Endothelial cell (in vitro differentiated cells): ENCODE measurements around the gene TMEM170B. TPM values are rescaled to one million over a fixed set of nuclear protein-coding genes. Genes with fewer than 3 reads are reported as not detected.

ENCODE experiments used
- DNase-seq: peaks from one replicate; pipeline ENCODE4 v3.0.0; 2021; ENCODE audit warnings: low spot score
- H3K27ac Mint-ChIP-seq: one replicate; pipeline ENCODE4 v1.8.0; 2021; ENCODE audit warnings: mixed read lengths, inconsistent platforms; ENCODE audit not compliant: unreplicated experiment
- H3K27me3 Mint-ChIP-seq: one replicate; pipeline ENCODE4 v1.8.0; 2021; ENCODE audit warnings: mild to moderate bottlenecking, moderate library complexity, mixed read lengths, inconsistent platforms; ENCODE audit not compliant: unreplicated experiment
- H3K36me3 Mint-ChIP-seq: one replicate; pipeline ENCODE4 v1.8.0; 2021; ENCODE audit warnings: mild to moderate bottlenecking, low read depth, mixed read lengths, inconsistent platforms; ENCODE audit not compliant: unreplicated experiment
- H3K4me1 Mint-ChIP-seq: one replicate; pipeline ENCODE4 v1.8.0; 2021; ENCODE audit warnings: mild to moderate bottlenecking, mixed read lengths, inconsistent platforms; ENCODE audit not compliant: unreplicated experiment
- H3K4me3 Mint-ChIP-seq: one replicate; pipeline ENCODE4 v1.8.0; 2021; ENCODE audit warnings: mild to moderate bottlenecking, mixed read lengths, inconsistent platforms; ENCODE audit not compliant: unreplicated experiment
- H3K9me3 Mint-ChIP-seq: one replicate; pipeline ENCODE4 v1.8.0; 2021; ENCODE audit warnings: mixed read lengths, inconsistent platforms; ENCODE audit not compliant: unreplicated experiment
- total RNA-seq: library from RNA; stranded (reverse); fragmentation: NEBNext Ultra II Directional; extraction: Animal tissue kit (Norgen Biotek cat#: 25700); gene quantifications from one replicate; pipeline ENCODE4 v1.2.1, GENCODE V29; 2021; ENCODE audit not compliant: unreplicated experiment
- TF ChIP-seq, protein P1 (sequence below): fragments of 200-600 bp; sonication (generic); IDR thresholded peaks from one replicate; pipeline ENCODE4 v1.5.0; 2021; ENCODE audit warnings: antibody characterized with exemption; ENCODE audit not compliant: unreplicated experiment

TMEM170B gene
- total RNA-seq, 1 donor from 2014 or later, result 5.0 TPM

DNA sequence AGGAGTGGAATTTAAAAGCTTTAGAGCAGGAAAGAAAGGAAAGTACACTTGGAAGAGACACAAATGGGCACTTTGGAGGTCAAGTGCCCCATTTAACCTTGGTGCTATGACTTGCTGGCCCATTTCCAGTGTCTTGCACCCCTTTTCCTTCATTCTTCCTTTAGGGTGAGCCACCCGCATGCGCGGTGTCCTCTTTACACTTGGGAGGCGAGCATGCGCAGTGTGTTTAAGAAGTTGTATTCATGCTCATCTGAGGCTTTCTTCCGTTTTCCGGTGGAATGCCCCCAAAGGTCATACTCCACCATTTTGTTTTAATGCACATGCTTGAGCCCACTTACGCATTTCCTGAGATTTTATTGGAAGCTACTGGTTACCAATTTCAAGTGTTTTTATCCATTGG, 29.1 kb downstream of the TMEM170B start:
- H3K27ac Mint-ChIP-seq, result no peak overlapping the region

DNA sequence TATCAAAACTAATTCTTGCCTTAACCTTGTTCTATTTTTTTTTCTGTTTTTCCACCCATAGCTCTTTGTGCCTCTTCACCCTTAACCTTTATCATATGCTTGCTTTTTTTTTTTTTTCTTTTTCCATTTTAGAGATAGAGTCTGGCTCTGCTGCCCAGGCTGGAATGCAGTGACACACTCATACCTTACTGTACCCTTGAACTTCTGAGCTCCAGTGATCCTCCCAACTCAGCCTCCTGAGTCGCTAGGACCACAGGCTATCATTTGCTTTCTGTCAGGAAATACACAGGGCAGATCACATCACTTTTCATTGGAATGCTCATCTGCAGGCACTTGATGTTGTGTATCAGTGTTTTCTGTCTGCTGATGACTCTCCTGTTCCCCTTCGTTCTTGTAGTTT, 33.5 kb downstream of the TMEM170B start:
- H3K27ac Mint-ChIP-seq, result no peak overlapping the region
- peaks cover 4% of the 10 kb centered on the region for H3K4me1 Mint-ChIP-seq
- TF ChIP-seq, protein P1, sequence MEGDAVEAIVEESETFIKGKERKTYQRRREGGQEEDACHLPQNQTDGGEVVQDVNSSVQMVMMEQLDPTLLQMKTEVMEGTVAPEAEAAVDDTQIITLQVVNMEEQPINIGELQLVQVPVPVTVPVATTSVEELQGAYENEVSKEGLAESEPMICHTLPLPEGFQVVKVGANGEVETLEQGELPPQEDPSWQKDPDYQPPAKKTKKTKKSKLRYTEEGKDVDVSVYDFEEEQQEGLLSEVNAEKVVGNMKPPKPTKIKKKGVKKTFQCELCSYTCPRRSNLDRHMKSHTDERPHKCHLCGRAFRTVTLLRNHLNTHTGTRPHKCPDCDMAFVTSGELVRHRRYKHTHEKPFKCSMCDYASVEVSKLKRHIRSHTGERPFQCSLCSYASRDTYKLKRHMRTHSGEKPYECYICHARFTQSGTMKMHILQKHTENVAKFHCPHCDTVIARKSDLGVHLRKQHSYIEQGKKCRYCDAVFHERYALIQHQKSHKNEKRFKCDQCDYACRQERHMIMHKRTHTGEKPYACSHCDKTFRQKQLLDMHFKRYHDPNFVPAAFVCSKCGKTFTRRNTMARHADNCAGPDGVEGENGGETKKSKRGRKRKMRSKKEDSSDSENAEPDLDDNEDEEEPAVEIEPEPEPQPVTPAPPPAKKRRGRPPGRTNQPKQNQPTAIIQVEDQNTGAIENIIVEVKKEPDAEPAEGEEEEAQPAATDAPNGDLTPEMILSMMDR, result no peak
- H3K9me3 Mint-ChIP-seq, result no peaks in the 10 kb centered on the region
- no peaks in the 10 kb centered on the region for H3K36me3 Mint-ChIP-seq
- no peak for DNase-seq
- no peak overlapping the region for H3K4me3 Mint-ChIP-seq
- no peaks in the 10 kb centered on the region for H3K27me3 Mint-ChIP-seq

More for the DNA sequence above, 29.1 kb downstream of the TMEM170B start:
- Mint-ChIP-seq H3K4me1 (no peaks in the 10 kb centered on the region), H3K27me3 (no peaks in the 10 kb centered on the region), H3K9me3 (no peaks in the 10 kb centered on the region), H3K4me3 (no peak overlapping the region), H3K36me3 (no peaks in the 10 kb centered on the region)
- TF ChIP-seq, protein P1, result no peak
- no peak for DNase-seq

DNA sequence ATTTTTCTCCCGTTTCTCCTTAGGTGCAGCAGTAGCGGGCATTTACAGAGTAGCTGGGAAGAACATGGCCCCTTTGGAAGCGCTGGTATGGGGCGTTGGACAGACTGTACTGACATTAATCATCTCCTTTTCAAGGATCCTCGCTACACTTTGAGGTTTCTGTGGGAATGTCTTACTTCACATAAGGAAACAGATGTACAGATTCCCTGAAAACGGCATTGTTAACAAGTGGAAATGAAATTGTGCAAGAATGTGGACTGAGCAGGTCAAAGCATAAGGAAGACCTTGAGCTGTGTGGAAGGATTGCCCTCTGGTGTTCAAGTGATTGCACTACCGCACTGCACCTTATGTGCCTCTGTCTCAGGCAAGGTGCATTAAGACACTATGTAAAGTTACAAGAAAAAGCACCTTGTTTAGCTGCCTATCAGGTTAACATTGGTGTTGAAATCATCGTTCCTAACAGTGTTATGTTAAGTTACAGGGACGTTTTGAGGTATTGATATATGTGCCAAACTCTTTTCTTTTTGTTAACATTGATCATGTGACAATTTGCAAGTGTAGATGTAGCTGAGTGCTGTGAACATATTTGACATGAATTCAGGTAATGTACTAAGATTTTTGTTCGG, 38.0 kb downstream of the TMEM170B start:
- Mint-ChIP-seq H3K36me3 (no peaks in the 10 kb centered on the region), H3K4me1 (peaks cover 4% of the 10 kb centered on the region), H3K4me3 (no peak overlapping the region), H3K27ac (peak overlapping the region; percentile 55), H3K9me3 (no peaks in the 10 kb centered on the region), H3K27me3 (no peaks in the 10 kb centered on the region)
- peak; percentile 55 for DNase-seq
- TF ChIP-seq, protein P1, result peak; percentile 74

DNA sequence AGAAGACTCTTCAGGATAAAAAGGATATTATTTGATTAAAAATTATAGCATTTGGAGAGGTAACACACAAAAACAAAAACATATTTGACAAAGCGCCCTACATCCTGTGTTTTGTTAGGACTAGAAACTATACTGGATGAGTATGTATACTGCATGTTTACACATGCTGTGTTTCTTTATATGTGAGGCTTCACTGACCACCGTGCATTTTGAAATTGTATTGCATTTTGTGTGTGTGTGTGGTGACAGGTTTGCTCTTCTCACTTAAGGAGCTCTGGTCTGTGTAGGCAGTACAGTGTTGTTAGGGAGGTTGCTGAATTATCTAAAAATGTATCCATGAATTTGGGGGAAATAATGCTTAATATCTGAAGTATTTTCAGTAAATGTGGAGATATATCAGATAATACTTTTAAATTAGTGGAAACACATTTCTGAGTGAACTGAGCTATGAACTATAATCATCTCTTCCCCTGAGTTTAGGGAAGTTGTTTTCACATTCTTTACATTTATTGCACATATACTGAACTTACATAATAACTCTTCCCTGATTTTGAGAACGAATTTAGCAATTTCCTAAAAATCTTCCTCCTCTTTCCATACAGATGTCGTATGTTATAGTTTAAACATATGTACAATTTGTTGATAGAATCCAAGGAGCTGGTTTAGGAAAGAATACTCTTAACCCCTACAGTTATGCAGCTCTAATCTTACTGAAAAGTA, 43.3 kb downstream of the TMEM170B start:
- Mint-ChIP-seq H3K9me3 (no peaks in the 10 kb centered on the region), H3K36me3 (no peaks in the 10 kb centered on the region), H3K27ac (no peak overlapping the region), H3K4me1 (no peaks in the 10 kb centered on the region), H3K27me3 (no peaks in the 10 kb centered on the region), H3K4me3 (no peak overlapping the region)
- TF ChIP-seq, protein P1, result no peak
- no peak for DNase-seq

DNA sequence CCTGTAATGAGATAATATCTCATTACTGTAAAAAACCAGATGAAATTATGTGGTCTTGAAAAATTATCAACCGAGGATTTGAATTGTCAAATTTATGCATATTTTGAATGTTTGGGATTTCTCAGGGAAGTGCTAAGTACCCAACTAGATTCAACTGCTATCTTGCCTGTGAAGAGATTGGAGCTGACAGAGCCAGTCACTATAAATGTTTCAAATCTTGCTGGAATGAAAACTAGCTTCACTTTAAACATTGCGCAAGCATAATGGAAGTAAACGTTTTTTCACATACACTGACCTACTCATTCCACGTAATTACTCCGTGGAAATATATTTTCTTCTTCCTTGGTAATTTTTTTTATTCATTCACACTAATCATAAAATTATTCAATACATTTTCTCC, 46.7 kb downstream of the TMEM170B start:
- Mint-ChIP-seq H3K9me3 (no peaks in the 10 kb centered on the region), H3K4me1 (peaks cover 4% of the 10 kb centered on the region), H3K27me3 (no peaks in the 10 kb centered on the region), H3K27ac (no peak overlapping the region), H3K4me3 (no peak overlapping the region), H3K36me3 (no peaks in the 10 kb centered on the region)
- DNase-seq, result no peak
- TF ChIP-seq, protein P1, result no peak
